MM.1S (cell line): ENCODE data around the gene SLC17A9.

ENCODE experiments used
- CTCF ChIP-seq: fragments of 300-600 bp; sonication (generic); IDR thresholded peaks from 2 replicates; pipeline ENCODE4 v1.5.1; 2016; ENCODE audit warnings: antibody characterized with exemption, low read length, mixed read lengths
- EZH2 ChIP-seq: fragments of 300-600 bp; sonication (generic); optimal IDR thresholded peaks from 2 replicates; pipeline ENCODE3; 2017; ENCODE audit warnings: low read depth, mild to moderate bottlenecking, antibody characterized with exemption, low read length, mixed read lengths

- TF ChIP-seq EZH2 (no peak), CTCF (no peak)
Measured at GRCh38 chr20:62972845-62973745, 20.6 kb downstream of the SLC17A9 start.
